Measurements from ENCODE around the gene CHMP5. TPM values are rescaled to one million over a fixed set of nuclear protein-coding genes. Genes with fewer than 3 reads are reported as not detected.

Gene CHMP5
- total RNA-seq, 4 donors from 2014 or later: 55.1 to 78.2 (median 60.3) TPM

- no peaks in the 10 kb centered on the region for H3K9me3 ChIP-seq
- no peak for DNase-seq
- intact Hi-C loops (cut with DNase I): no loop called here
- H3K27me3 ChIP-seq: no peaks in the 10 kb centered on the region
- no peaks in the 10 kb centered on the region for H3K4me1 ChIP-seq
- H3K27ac ChIP-seq: no peak overlapping the region
- WGBS, 2 donors: 67 to 70% methylated on average over 6 of the region's 6 CpGs
- H3K4me3 ChIP-seq (replicated peaks in 1 of 3): no peak overlapping the region
- no peak for TF ChIP-seq POLR2A (IDR thresholded peaks at IDR 0.05)
- TF ChIP-seq CTCF (IDR thresholded peaks at IDR 0.05): no peak
- no peaks in the 10 kb centered on the region for H3K36me3 ChIP-seq
Observed at GRCh38 chr9:33242609-33243134, 22.2 kb upstream of the CHMP5 start.

DNA sequence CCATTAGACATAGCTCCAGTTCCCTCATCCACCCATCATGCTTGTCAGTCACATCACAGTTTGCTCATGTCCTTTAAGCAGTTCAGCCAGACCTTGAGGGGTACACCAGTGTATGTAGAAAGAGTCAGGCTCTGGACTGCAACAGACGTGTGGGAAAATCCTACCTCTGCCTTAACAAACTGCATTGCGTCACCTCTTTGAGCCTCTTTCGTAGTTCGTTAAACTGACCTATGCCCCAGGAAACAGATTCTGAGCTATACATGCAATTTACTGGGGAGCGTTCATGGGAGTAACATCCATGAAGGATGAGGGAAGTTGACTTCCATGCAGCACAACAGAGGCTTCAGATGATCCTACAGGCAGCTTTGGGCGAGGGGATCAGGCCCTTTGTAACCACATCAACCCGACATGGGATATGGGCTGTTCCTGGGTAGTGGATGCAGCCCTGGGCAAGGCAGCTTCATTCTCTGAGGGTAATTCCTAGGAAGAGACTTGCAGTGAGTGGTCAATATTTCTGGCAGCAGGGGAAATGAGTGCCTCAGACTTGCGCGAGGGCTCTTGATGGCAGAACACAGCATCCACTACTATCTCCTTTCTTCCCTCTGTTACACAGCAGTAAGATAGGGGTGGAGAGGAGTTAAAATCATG lies 20.6 kb upstream of the CHMP5 start:
- DNase-seq: no peak
- Histone ChIP-seq H3K9me3 (no peaks in the 10 kb centered on the region), H3K4me3 (replicated peaks in 1 of 3) (no peak overlapping the region), H3K4me1 (no peaks in the 10 kb centered on the region), H3K36me3 (no peaks in the 10 kb centered on the region), H3K27ac (no peak overlapping the region), H3K27me3 (no peaks in the 10 kb centered on the region)
- TF ChIP-seq POLR2A (IDR thresholded peaks at IDR 0.05) (no peak), CTCF (IDR thresholded peaks at IDR 0.05) (no peak)
- intact Hi-C loops (cut with DNase I): no loop called here
- 81 to 82% methylated on average over 9 of the region's 9 CpGs for whole genome bisulfite sequencing, 2 donors

GRCh38 chr9:33245341-33245740 lies 19.5 kb upstream of the CHMP5 start:
- Histone ChIP-seq H3K27ac (no peak overlapping the region), H3K9me3 (no peaks in the 10 kb centered on the region), H3K27me3 (no peaks in the 10 kb centered on the region), H3K36me3 (no peaks in the 10 kb centered on the region), H3K4me3 (replicated peaks in 1 of 3) (no peak overlapping the region), H3K4me1 (no peaks in the 10 kb centered on the region)
- no peak for DNase-seq
- intact Hi-C loops (cut with DNase I): no loop called here
- TF ChIP-seq POLR2A (IDR thresholded peaks at IDR 0.05) (no peak), CTCF (IDR thresholded peaks at IDR 0.05) (no peak)
- 86 to 94% methylated on average over 2 of the region's 2 CpGs for WGBS, 2 donors

DNA sequence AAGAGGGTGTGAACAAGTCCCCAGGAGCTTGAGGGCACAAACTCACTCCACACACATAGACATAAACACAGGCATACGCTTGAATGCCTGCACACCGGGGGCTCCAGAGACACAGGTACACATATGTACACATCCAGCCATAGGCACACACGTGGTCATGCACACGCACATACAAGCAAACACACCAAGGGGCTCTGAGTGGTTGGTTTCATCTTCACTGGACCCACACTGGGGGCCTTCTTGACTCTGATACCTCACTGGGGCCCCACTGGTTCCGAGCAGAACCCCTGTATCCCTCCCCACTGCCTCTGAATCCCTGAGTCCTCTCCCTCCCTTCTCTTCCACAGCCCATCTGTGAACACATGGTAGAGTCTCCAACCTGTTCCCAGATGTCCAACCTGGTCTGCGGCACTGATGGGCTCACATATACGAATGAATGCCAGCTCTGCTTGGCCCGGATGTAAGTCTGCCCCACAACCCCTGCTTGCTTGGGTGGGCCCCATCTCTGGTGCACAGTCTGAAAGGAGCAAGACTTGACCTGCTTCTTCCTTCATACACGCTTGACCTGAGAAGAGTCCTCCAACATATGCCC lies 18.5 kb upstream of the CHMP5 start:
- Histone ChIP-seq H3K9me3 (no peaks in the 10 kb centered on the region), H3K4me1 (no peaks in the 10 kb centered on the region), H3K36me3 (no peaks in the 10 kb centered on the region), H3K27ac (no peak overlapping the region), H3K27me3 (no peaks in the 10 kb centered on the region), H3K4me3 (replicated peaks in 1 of 3) (no peak overlapping the region)
- 73 to 86% methylated on average over 5 to 9 of the region's 9 CpGs for WGBS, 2 donors
- intact Hi-C loops (cut with DNase I): no loop called here
- TF ChIP-seq POLR2A (IDR thresholded peaks at IDR 0.05): no peak
- TF ChIP-seq CTCF (IDR thresholded peaks at IDR 0.05): no peak
- DNase-seq: no peak

DNA sequence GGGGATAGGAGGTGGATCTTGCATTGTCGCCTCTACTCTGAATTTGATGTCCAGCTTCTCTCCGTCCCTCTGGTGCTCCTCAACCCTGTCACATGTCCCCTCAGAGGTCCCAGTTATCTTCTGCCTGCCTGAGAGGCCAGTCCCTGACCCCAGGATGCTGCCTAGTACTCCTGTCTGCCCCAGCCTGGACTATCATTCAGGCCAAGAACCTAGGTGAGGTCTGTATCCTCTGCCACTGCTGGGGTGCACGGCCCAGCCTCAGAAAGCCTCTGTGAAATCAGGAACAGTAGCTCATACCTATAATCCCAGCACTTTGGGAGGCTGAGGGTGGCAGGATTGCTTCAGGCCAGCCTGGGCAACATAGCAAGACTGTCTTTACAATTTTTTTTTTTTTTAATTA lies 16.2 kb upstream of the CHMP5 start:
- Histone ChIP-seq H3K27me3 (no peaks in the 10 kb centered on the region), H3K4me1 (no peaks in the 10 kb centered on the region), H3K27ac (no peak overlapping the region), H3K4me3 (replicated peaks in 1 of 3) (no peak overlapping the region), H3K9me3 (no peaks in the 10 kb centered on the region), H3K36me3 (peaks cover 6 to 10% of the 10 kb centered on the region in 2 donors)
- TF ChIP-seq CTCF (IDR thresholded peaks at IDR 0.05): no peak
- TF ChIP-seq POLR2A (IDR thresholded peaks at IDR 0.05): no peak
- intact Hi-C loops (cut with DNase I): no loop called here
- 98 to 100% methylated on average over 3 of the region's 3 CpGs for WGBS, 2 donors
- DNase-seq: no peak

All from thyroid gland (tissue), 4 donors.